ENCODE results near the gene GLG1.
"Not testable (repeated sequence)": the region's sequence is repeated elsewhere in the genome, so short reads cannot be mapped to it uniquely, and the experiment has no call there.

GLG1 gene

GRCh38 chr16:74468807-74469525 lies 137.9 kb downstream of the GLG1 start:
- no peak for DNase-seq

- no peak for DNase-seq
Observed at GRCh38 chr16:74466872-74467271, 140.0 kb downstream of the GLG1 start.

- DNase-seq: no peak
Observed at GRCh38 chr16:74465851-74466685, 140.8 kb downstream of the GLG1 start.

- DNase-seq: no peak
Observed at GRCh38 chr16:74465281-74465680, 141.6 kb downstream of the GLG1 start.

DNA sequence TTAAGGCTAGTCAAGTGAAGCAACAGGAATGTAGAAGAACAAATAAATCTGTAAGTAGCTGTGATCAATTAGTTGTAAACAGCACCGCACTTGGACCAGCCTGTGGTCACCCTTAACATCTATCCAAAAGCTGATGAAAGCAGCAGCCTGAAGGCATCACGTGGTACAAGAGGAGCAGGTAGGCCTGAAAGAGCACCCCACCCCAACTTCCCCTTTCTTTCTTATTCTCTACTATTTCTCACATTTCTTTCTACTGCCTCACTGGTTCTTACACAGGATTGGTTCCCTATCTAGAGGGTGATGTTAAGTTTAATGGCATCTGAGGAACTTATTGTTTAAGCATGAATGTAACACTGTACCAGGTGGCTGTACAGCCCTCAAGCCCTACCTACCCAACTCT lies 143.0 kb downstream of the GLG1 start:
- no peak for DNase-seq

- DNase-seq: no peak
Observed at GRCh38 chr16:74462361-74462760, 144.6 kb downstream of the GLG1 start.

GRCh38 chr16:74461826-74462225 lies 145.1 kb downstream of the GLG1 start:
- no peak for DNase-seq

DNA sequence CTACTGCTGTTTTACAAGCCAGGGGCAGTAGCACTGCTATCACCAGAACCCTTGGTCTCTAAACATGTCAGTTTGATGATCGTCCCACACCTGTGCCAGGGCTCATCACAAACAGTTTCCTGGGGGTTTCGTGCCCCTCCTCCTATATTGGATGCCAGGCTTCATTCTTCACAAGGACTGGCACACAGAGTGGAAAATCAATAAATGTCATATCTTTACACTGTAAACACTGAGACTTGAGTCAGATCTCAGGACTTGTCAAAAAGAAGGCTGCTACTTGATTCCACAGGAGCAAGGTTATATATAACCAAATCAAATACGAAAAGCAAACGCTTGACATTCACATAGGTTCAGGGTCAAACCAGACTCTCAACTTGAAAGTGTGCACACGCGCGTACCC lies 146.4 kb downstream of the GLG1 start:
- no peak for DNase-seq

- no peak for DNase-seq
Observed at GRCh38 chr16:74456290-74456625, 150.7 kb downstream of the GLG1 start.

GRCh38 chr16:74455619-74456289 lies 151.2 kb downstream of the GLG1 start:
- no peak for DNase-seq

DNA sequence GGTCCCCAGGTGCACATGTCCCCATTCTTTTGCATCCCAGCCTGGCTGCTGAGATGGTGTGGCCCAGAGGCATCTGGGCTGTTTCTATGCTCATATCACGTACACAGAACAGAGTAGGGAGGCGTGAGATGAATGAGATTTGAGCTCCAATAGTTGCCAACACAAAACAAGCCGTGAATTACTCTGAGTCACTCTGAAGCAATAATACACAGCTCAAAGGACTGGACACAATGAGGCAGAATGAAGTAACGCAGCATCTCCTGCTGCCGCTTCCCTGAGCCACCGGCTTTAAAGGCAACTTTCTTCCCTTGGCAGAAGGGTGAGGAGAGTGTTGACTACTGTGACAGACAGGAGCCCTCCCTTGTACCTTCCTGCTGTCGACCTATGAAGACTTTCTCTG lies 151.7 kb downstream of the GLG1 start:
- no peak for DNase-seq

DNA sequence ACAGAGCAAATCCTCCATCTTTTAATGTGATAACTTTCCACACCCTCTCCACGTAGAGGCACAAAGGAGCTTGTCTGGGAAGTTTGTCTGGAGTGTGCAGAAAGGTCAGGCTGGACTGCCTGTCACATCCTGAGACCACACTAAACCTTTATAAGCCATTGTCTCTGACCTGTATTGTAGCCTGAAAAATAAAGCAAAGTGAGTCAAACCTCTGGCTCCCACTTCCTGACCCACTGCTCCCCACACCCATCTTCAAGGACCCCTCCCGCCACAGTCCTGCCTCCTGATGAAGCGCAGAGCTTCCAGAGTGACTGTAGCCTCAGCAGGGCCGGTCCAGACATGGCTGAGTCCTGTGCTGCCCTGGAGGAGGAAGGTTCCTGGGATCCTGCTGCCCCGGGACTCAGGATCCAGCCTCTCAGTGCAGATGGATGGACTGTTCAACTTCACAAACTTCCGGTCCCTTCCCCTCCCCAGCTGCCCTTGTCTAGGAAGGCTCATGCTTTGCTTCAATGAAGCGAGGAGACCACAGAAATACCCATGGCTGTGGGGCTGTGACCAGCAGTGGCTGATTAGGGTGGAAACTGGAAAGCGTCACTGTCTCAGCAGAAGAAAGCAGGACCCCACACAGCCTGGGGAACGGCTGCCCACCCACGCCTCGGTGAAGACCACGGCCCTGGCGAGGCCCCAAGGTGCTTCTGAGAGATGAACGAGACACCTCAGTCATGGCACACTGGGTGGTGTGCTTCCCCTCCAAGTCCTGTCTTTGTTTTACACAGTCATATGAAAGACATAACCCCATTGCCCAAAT lies 154.8 kb downstream of the GLG1 start:
- DNase-seq: no peak

DNA sequence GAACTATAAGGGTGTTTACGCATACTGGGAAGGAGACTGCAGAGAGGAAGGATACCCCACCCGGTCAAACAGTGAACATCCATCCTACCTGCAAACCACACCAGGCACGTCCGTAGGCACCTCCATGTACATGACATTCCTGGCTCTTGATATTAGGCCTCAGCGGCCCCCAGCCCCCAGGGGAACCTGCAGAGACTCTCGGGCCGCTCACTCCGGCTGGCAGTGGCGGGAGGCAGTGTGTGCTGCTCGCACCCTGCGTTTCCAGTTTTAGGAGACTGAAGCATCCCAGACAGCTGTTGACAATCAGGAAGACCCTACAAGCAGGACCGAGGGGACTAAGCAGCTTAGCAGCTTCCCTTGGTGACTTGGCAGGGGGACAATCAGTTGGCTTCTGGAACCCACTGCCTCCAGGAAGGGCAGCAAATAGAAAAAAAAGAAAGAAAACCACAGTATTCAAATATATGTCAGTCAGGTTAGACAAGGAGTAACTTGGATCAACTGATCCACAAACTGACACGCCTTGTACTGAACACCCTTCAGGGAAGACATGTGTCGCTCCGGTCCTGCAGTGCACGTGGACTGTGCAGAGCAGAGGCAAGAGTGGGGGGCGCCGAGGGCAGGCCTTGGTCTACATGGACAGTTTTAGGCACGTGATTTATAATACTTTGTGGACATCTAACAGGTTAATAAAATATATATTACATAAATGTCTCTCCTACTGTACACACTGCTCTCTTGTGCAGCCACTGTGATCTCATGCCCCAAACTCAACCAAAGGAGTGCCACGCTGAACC lies 155.8 kb downstream of the GLG1 start:
- no peak for DNase-seq

DNA sequence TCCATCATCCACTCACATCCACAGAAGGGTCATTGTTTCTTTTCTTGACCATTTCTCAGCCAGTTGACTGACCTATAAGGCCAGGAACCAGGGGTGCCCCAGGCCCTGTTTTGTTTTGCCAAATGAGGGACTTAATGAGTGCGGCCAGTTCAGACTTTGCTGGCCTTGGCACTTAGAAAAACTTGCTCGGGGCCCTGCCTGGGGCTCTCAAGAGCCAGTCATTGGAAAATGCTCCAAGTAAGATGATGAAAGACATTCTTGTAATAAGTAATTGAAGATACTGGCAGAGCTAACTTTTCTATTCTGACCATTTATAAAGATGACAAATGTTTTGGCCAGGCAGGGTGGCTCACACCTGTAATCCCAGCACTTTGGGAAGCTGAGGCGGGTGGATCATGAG lies 156.7 kb downstream of the GLG1 start:
- no peak for DNase-seq

- no peak for DNase-seq
Observed at GRCh38 chr16:74449470-74449869, 157.4 kb downstream of the GLG1 start.

DNA sequence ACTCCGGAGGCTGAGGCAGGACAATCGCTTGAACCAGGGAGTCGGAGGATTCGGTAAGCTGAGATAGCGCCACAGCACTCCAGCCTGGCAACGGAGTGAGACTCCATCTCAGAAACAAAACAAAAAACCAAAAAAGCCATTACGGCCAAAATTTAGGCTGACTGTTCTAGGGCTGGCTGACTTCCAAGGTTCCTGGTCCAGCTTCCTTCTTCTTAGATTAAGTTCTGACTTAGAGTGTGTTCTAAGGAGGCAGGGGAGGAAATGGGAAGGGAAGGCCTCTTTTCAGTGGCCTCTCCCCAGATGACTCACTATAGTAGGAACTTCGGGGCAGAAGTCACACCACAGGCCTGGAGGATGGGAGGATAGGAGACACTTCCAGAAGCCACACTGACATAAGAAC lies 157.9 kb downstream of the GLG1 start:
- no peak for DNase-seq

DNA sequence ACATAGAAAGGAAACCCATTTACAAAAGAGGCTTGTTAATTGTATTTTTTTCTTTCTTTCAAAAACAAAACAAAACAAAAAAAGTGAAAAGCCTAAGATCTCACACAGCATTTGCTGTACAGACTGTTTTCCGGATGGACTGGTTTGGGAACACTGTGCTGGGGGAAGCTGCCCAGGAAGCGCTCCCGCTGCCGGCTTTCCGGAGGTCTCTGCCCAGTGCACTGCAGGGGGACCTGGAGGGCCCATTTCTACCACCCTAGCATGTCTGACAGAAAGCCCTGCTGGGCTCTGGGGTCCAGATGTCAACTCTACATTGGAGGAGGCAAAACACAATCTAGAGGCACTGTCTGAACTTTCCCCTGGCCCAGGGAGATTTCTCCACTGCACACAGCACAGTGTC lies 159.3 kb downstream of the GLG1 start:
- no peak for DNase-seq

- DNase-seq: no peak
Observed at GRCh38 chr16:74446866-74447265, 160.0 kb downstream of the GLG1 start.

GRCh38 chr16:74443624-74444346 lies 163.1 kb downstream of the GLG1 start:
- not testable (repeated sequence) for DNase-seq

GRCh38 chr16:74439685-74440084 lies 167.2 kb downstream of the GLG1 start:
- no peak for DNase-seq

DNA sequence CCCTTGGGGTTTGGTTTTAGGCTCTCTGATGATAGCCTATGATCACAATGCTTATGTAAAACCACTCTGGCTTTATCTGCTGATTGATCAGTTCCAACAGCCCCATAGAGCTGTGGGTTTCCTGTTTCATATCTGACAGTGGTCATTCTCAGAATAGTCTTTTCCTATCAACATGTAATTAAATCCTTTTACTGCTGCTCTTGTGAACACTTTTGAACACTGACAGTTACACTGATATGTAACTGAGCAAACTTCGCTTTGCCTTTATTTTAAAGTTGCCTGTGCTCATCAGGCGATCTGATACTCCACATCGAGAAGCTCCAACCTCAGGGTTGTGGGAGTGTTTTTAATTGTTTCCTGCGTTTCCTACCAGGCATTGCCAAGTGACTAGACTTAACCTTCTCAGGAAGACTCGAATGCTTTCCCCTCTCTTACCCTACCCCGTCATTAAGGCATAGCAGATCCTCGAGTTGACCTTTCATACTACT lies 168.4 kb downstream of the GLG1 start:
- no peak for DNase-seq
